Measurements from ENCODE around the gene TMEM125. TPM values are rescaled to one million over a fixed set of nuclear protein-coding genes. Genes with fewer than 3 reads are reported as not detected.

The TMEM125 gene
- total and polyA plus RNA-seq, 9 of the 15 experiments (the other 6 are each of a cell fraction or from before 2014, with no cell fraction given), result 0.07 to 0.08 TPM; not detected in 7

- TF ChIP-seq RAD51 (IDR thresholded peaks at IDR 0.05; ENCODE audit: borderline replicate concordance, low read depth) (peak; percentile 46; the same call in 1 of the 2 replicates), ZBTB5 (IDR thresholded peaks at IDR 0.05) (no peak), USF2 (CRISPR knock-in tag; IDR thresholded peaks at IDR 0.05) (peak; percentile 54), CTCFL (IDR thresholded peaks at IDR 0.05; ENCODE audit: borderline replicate concordance, insufficient read depth, low read depth, low read length, poor library complexity, severe bottlenecking) (peak; percentile 55), RUNX1 (IDR thresholded peaks at IDR 0.05; ENCODE audit: low read depth) (no peak), ZNF124 (CRISPR knock-in tag; IDR thresholded peaks at IDR 0.05) (no peak), ZNF311 (CRISPR knock-in tag; IDR thresholded peaks at IDR 0.05) (no peak), LCOR (CRISPR knock-in tag; IDR thresholded peaks at IDR 0.05) (no peak)
- TF ChIP-seq, protein P1, sequence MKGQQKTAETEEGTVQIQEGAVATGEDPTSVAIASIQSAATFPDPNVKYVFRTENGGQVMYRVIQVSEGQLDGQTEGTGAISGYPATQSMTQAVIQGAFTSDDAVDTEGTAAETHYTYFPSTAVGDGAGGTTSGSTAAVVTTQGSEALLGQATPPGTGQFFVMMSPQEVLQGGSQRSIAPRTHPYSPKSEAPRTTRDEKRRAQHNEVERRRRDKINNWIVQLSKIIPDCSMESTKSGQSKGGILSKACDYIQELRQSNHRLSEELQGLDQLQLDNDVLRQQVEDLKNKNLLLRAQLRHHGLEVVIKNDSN (CRISPR knock-in tag; IDR thresholded peaks at IDR 0.05), result peak; percentile 75
- TF ChIP-seq, protein P2, sequence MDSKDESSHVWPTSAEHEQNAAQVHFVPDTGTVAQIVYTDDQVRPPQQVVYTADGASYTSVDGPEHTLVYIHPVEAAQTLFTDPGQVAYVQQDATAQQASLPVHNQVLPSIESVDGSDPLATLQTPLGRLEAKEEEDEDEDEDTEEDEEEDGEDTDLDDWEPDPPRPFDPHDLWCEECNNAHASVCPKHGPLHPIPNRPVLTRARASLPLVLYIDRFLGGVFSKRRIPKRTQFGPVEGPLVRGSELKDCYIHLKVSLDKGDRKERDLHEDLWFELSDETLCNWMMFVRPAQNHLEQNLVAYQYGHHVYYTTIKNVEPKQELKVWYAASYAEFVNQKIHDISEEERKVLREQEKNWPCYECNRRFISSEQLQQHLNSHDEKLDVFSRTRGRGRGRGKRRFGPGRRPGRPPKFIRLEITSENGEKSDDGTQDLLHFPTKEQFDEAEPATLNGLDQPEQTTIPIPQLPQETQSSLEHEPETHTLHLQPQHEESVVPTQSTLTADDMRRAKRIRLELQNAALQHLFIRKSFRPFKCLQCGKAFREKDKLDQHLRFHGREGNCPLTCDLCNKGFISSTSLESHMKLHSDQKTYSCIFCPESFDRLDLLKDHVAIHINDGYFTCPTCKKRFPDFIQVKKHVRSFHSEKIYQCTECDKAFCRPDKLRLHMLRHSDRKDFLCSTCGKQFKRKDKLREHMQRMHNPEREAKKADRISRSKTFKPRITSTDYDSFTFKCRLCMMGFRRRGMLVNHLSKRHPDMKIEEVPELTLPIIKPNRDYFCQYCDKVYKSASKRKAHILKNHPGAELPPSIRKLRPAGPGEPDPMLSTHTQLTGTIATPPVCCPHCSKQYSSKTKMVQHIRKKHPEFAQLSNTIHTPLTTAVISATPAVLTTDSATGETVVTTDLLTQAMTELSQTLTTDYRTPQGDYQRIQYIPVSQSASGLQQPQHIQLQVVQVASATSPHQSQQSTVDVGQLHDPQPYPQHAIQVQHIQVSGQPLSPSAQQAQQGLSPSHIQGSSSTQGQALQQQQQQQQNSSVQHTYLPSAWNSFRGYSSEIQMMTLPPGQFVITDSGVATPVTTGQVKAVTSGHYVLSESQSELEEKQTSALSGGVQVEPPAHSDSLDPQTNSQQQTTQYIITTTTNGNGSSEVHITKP (IDR thresholded peaks at IDR 0.05; ENCODE audit: partially characterized antibody), result no peak
These were observed 44.6 kb upstream of the TMEM125 start (continued) for GRCh38 chr1:43225168-43225567.
